ENCODE data around the gene RBM4B.

DNA sequence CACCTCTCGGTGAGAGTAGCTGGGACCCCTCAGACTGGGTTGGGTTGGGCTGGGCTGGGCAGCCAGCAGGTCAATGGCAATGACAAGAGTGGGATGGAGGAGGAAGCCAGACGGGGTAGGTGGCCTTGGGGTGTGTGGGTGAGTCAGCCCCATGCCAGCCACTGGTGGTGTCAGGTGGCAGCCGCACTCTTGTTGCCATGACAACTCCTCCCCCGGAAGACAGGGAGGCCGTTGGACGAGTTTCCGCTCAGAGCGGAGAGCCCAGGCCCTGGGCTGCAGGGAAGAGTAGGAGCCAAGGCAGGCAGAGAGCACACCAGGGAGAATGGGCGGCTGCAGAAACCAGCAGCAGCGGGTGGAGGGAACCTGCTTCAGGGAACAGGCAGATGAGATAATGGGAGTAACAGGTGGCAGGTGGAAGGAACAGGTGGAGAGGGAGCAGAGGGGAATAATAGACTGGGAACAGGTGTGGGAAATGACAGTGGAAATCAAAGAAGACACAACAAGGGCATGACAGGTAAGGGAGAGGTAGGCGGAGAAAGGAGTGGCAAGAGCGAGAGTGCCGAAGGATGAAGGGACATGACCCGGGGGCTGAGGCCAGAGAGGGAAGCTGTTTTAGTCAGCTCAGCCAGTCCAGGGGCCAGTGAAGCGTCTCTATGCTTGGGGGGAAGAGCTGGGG, 42.7 kb upstream of the RBM4B start:
- TF ChIP-seq, protein P1, sequence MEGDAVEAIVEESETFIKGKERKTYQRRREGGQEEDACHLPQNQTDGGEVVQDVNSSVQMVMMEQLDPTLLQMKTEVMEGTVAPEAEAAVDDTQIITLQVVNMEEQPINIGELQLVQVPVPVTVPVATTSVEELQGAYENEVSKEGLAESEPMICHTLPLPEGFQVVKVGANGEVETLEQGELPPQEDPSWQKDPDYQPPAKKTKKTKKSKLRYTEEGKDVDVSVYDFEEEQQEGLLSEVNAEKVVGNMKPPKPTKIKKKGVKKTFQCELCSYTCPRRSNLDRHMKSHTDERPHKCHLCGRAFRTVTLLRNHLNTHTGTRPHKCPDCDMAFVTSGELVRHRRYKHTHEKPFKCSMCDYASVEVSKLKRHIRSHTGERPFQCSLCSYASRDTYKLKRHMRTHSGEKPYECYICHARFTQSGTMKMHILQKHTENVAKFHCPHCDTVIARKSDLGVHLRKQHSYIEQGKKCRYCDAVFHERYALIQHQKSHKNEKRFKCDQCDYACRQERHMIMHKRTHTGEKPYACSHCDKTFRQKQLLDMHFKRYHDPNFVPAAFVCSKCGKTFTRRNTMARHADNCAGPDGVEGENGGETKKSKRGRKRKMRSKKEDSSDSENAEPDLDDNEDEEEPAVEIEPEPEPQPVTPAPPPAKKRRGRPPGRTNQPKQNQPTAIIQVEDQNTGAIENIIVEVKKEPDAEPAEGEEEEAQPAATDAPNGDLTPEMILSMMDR (IDR thresholded peaks at IDR 0.05), result no peak
- TF ChIP-seq POLR2A (IDR thresholded peaks at IDR 0.05), result no peak

Measured in testis (tissue), 2 donors.